A549 (cell line): ENCODE results near the gene IRF4. TPM values are rescaled to one million over a fixed set of nuclear protein-coding genes. Genes with fewer than 3 reads are reported as not detected.

ENCODE experiments used
- ATAC-seq, 2 experiments: fragments of 200-7000 bp in 1 of 2; fragments of >200 bp in 1 of 2; cut with Nextera tagmentation in 1 of 2; cut with Tn5 transposase in 1 of 2; 3 replicates each; pipeline versions ENCODE4 v1.8.0 to v1.9.1; 2018 to 2020; ENCODE audit warnings: mild to moderate bottlenecking in 1 of 2, moderate library complexity in 1 of 2
- CTCF ChIA-PET: fragments of 300-600 bp; sonication (Branson Sonifier 250); formaldehyde crosslinking; extraction: SDS; loops from one replicate; lab custom pipeline; 2021; ENCODE audit warnings: antibody characterized with exemption, inconsistent platforms; lab: Yijun Ruan, JAX
- POLR2A ChIA-PET: fragments of 350-600 bp; formaldehyde crosslinking; extraction: SDS; loops from one replicate; lab custom pipeline; 2021; ENCODE audit warnings: antibody characterized with exemption, inconsistent platforms; lab: Yijun Ruan, JAX
- DNase-seq, 2 experiments: peaks; one replicate each; pipeline versions ENCODE4 v3.0.0 to v3.0.0-alpha.2; 2011 to 2016; ENCODE audit warnings: low read depth in 1 of 2, low spot score in 1 of 2
- FAIRE-seq: peaks from 2 replicates; lab custom pipeline; 2011; peaks lifted over from hg19 to GRCh38; lab: Jason Lieb, UNC
- H3K27ac ChIP-seq, 2 experiments: fragments of >200 bp; sonication (Bioruptor Twin); formaldehyde crosslinking; 3 replicates each; pipeline ENCODE4 v1.5.1; 2016 to 2017
- H3K4me1 ChIP-seq: fragments of >200 bp; sonication (Bioruptor Twin); formaldehyde crosslinking; 3 replicates; pipeline ENCODE4 v1.6.1; 2016
- H3K4me2 ChIP-seq: fragments of >200 bp; sonication (Bioruptor Twin); formaldehyde crosslinking; 3 replicates; pipeline ENCODE4 v1.6.1; 2016
- H3K4me3 ChIP-seq: fragments of >200 bp; sonication (Bioruptor Twin); formaldehyde crosslinking; 3 replicates; pipeline ENCODE4 v1.5.1; 2016
- H3K9me3 ChIP-seq: fragments of >200 bp; sonication (Bioruptor Twin); formaldehyde crosslinking; 3 replicates; pipeline ENCODE4 v1.6.1; 2016
- FOSB ChIP-seq: fragments of 250-450 bp; sonication (Bioruptor Pico); IDR thresholded peaks from 2 replicates; pipeline ENCODE4 v1.5.0; 2020; ENCODE audit warnings: mild to moderate bottlenecking, moderate library complexity
- FOXS1 ChIP-seq: fragments of 250-450 bp; sonication (Bioruptor Pico); IDR thresholded peaks from 2 replicates; pipeline ENCODE4 v1.5.0; 2020; ENCODE audit warnings: mild to moderate bottlenecking, moderate library complexity
- HEYL ChIP-seq: fragments of 250-450 bp; sonication (Bioruptor Pico); IDR thresholded peaks from 2 replicates; pipeline ENCODE4 v1.8.0; 2021; ENCODE audit warnings: mild to moderate bottlenecking, moderate library complexity
- HOXA7 ChIP-seq: fragments of 250-450 bp; sonication (Bioruptor Pico); IDR thresholded peaks from 2 replicates; pipeline ENCODE4 v1.5.0; 2020; ENCODE audit warnings: mild to moderate bottlenecking, moderate library complexity
- HOXB5 ChIP-seq: fragments of 250-450 bp; sonication (Bioruptor Pico); IDR thresholded peaks from 2 replicates; pipeline ENCODE4 v1.5.0; 2020; ENCODE audit warnings: mild to moderate bottlenecking, moderate library complexity
- JUNB ChIP-seq: fragments of >200 bp; sonication (Bioruptor Twin); formaldehyde crosslinking; IDR thresholded peaks from 2 replicates; pipeline ENCODE4 v1.6.1; 2016
- MAZ ChIP-seq: fragments of 150-350 bp; IDR thresholded peaks from 2 replicates; pipeline ENCODE4 v1.6.1; 2014; ENCODE audit warnings: antibody characterized with exemption, low read depth, low read length, borderline replicate concordance
- NR3C1 ChIP-seq: fragments of >200 bp; sonication (Bioruptor Twin); formaldehyde crosslinking; IDR thresholded peaks from 3 replicates; pipeline ENCODE4 v1.6.1; 2017
- RCOR1 ChIP-seq: fragments of 150-350 bp; IDR thresholded peaks from 2 replicates; pipeline ENCODE4 v1.6.1; 2014; ENCODE audit warnings: antibody characterized with exemption, low read length, low read depth
- RNF2 ChIP-seq: fragments of 200-600 bp; sonication (generic); IDR thresholded peaks from 2 replicates; pipeline ENCODE4 v1.6.1; 2016; ENCODE audit warnings: low read depth, mild to moderate bottlenecking, antibody characterized with exemption, moderate library complexity, borderline replicate concordance
- SMC3 ChIP-seq: fragments of >200 bp; sonication (Bioruptor Twin); formaldehyde crosslinking; IDR thresholded peaks from 3 replicates; pipeline ENCODE4 v1.6.1; 2018; ENCODE audit warnings: inconsistent platforms
- ZC3H11A ChIP-seq: fragments of 450-650 bp; IDR thresholded peaks from 2 replicates; pipeline ENCODE4 v1.6.1; 2014; ENCODE audit warnings: antibody characterized with exemption, mild to moderate bottlenecking
- WGBS: methylation state at CpG from one replicate; pipeline ENCODE4 v1.1.6; 2017; ENCODE audit errors: missing lambda C conversion rate; 5-methylcytosine and 5-hydroxymethylcytosine counted together
- polyA plus RNA-seq, 4 experiments: library from polyadenylated mRNA; depleted of rRNA in 3 of 4; stranded (reverse); fragments of >200 nt; fragmentation: RNase III in 1 of 4; extraction: RNeasy Plus Mini Kit Qiagen cat#74134 plus additional on column Dnase treatment in 1 of 4; gene quantifications; 2 replicates in 3 of 4; 3 replicates in 1 of 4; pipeline ENCODE4 v1.2.3, GENCODE V29; 2011 to 2017
- TF ChIP-seq, protein P1 (sequence below): fragments of >200 bp; sonication (Bioruptor Twin); formaldehyde crosslinking; IDR thresholded peaks from 2 replicates; pipeline ENCODE4 v1.6.1; 2016
- TF ChIP-seq, protein P2 (sequence below): fragments of 200-600 bp; sonication (generic); IDR thresholded peaks from 2 replicates; pipeline ENCODE4 v1.6.1; 2016; ENCODE audit warnings: antibody characterized with exemption, mild to moderate bottlenecking, moderate library complexity
- TF ChIP-seq, protein P3 (sequence below): IDR thresholded peaks from 2 replicates; pipeline ENCODE4 v1.6.1; 2012; ENCODE audit warnings: low read depth, borderline replicate concordance
- TF ChIP-seq, protein P4 (sequence below): fragments of >200 bp; sonication (Bioruptor Twin); formaldehyde crosslinking; IDR thresholded peaks from 3 replicates; pipeline ENCODE4 v1.5.1; 2016
- TF ChIP-seq, protein P5 (sequence below): fragments of 250-450 bp; sonication (Bioruptor Pico); IDR thresholded peaks from 2 replicates; pipeline ENCODE4 v1.5.0; 2020; ENCODE audit warnings: low read depth, mild to moderate bottlenecking, moderate library complexity
- TF ChIP-seq, protein P6 (sequence below): IDR thresholded peaks from 2 replicates; pipeline ENCODE4 v1.6.1; 2012

Gene IRF4
- polyA plus RNA-seq, 2 of the 4 experiments (the other 2 are of a cell fraction) = 0.03 TPM

DNA sequence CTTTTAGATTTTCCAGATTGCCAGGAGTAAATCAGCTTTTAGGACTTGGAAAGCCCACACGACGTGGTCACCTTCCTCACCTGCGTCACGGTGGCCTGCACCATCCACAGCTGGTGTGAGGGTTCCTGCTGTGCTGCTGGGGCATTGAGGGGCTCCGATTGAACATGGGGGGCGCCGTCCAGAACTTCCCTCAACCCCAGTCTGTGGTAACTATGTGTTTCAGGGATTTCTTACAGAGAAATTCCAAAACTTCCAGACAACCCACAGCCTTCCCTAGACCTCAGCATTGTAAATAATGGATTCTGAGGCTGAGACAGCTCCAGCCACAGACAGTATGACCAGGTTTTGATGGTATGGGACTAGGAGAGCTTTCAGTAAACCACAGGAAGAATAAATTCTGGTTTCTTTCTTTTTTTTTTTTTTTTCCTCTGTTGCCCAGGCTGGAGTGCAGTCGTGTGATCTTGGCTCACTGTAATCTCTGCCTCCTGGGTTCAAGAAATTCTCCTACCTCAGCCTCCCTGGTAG is 46.7 kb upstream of the IRF4 start:
- FAIRE-seq (no peak), DNase-seq (no peak), ATAC-seq (no peak)
- ChIA-PET CTCF (no interaction called here), POLR2A (no interaction called here)
- Histone ChIP-seq H3K4me1 (no peaks in the 10 kb centered on the region), H3K4me3 (no peak overlapping the region), H3K27ac (no peak overlapping the region), H3K9me3 (no peaks in the 10 kb centered on the region), H3K4me2 (no peak overlapping the region)
- WGBS = 84% methylated on average over 7 of the region's 8 CpGs
- TF ChIP-seq, protein P1, sequence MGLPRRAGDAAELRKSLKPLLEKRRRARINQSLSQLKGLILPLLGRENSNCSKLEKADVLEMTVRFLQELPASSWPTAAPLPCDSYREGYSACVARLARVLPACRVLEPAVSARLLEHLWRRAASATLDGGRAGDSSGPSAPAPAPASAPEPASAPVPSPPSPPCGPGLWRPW = no peak
- no peak for TF ChIP-seq MAZ
- no peak for TF ChIP-seq HOXA7 (CRISPR knock-in tag)
- no peak for TF ChIP-seq JUNB
- TF ChIP-seq SMC3 = no peak
- TF ChIP-seq FOXS1 (CRISPR knock-in tag) = no peak
- TF ChIP-seq ZC3H11A = no peak
- no peak for TF ChIP-seq HEYL
- TF ChIP-seq, protein P2, sequence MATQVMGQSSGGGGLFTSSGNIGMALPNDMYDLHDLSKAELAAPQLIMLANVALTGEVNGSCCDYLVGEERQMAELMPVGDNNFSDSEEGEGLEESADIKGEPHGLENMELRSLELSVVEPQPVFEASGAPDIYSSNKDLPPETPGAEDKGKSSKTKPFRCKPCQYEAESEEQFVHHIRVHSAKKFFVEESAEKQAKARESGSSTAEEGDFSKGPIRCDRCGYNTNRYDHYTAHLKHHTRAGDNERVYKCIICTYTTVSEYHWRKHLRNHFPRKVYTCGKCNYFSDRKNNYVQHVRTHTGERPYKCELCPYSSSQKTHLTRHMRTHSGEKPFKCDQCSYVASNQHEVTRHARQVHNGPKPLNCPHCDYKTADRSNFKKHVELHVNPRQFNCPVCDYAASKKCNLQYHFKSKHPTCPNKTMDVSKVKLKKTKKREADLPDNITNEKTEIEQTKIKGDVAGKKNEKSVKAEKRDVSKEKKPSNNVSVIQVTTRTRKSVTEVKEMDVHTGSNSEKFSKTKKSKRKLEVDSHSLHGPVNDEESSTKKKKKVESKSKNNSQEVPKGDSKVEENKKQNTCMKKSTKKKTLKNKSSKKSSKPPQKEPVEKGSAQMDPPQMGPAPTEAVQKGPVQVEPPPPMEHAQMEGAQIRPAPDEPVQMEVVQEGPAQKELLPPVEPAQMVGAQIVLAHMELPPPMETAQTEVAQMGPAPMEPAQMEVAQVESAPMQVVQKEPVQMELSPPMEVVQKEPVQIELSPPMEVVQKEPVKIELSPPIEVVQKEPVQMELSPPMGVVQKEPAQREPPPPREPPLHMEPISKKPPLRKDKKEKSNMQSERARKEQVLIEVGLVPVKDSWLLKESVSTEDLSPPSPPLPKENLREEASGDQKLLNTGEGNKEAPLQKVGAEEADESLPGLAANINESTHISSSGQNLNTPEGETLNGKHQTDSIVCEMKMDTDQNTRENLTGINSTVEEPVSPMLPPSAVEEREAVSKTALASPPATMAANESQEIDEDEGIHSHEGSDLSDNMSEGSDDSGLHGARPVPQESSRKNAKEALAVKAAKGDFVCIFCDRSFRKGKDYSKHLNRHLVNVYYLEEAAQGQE = no peak
- TF ChIP-seq FOSB = no peak
- no peak for TF ChIP-seq NR3C1
- TF ChIP-seq RCOR1 = no peak
- no peak for TF ChIP-seq RNF2
- TF ChIP-seq, protein P3, sequence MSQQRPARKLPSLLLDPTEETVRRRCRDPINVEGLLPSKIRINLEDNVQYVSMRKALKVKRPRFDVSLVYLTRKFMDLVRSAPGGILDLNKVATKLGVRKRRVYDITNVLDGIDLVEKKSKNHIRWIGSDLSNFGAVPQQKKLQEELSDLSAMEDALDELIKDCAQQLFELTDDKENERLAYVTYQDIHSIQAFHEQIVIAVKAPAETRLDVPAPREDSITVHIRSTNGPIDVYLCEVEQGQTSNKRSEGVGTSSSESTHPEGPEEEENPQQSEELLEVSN = no peak
- TF ChIP-seq, protein P4, sequence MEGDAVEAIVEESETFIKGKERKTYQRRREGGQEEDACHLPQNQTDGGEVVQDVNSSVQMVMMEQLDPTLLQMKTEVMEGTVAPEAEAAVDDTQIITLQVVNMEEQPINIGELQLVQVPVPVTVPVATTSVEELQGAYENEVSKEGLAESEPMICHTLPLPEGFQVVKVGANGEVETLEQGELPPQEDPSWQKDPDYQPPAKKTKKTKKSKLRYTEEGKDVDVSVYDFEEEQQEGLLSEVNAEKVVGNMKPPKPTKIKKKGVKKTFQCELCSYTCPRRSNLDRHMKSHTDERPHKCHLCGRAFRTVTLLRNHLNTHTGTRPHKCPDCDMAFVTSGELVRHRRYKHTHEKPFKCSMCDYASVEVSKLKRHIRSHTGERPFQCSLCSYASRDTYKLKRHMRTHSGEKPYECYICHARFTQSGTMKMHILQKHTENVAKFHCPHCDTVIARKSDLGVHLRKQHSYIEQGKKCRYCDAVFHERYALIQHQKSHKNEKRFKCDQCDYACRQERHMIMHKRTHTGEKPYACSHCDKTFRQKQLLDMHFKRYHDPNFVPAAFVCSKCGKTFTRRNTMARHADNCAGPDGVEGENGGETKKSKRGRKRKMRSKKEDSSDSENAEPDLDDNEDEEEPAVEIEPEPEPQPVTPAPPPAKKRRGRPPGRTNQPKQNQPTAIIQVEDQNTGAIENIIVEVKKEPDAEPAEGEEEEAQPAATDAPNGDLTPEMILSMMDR = no peak
- TF ChIP-seq, protein P5, sequence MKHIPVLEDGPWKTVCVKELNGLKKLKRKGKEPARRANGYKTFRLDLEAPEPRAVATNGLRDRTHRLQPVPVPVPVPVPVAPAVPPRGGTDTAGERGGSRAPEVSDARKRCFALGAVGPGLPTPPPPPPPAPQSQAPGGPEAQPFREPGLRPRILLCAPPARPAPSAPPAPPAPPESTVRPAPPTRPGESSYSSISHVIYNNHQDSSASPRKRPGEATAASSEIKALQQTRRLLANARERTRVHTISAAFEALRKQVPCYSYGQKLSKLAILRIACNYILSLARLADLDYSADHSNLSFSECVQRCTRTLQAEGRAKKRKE = no peak
- no peak for TF ChIP-seq HOXB5 (CRISPR knock-in tag)
- TF ChIP-seq, protein P6, sequence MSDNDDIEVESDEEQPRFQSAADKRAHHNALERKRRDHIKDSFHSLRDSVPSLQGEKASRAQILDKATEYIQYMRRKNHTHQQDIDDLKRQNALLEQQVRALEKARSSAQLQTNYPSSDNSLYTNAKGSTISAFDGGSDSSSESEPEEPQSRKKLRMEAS = no peak

DNA sequence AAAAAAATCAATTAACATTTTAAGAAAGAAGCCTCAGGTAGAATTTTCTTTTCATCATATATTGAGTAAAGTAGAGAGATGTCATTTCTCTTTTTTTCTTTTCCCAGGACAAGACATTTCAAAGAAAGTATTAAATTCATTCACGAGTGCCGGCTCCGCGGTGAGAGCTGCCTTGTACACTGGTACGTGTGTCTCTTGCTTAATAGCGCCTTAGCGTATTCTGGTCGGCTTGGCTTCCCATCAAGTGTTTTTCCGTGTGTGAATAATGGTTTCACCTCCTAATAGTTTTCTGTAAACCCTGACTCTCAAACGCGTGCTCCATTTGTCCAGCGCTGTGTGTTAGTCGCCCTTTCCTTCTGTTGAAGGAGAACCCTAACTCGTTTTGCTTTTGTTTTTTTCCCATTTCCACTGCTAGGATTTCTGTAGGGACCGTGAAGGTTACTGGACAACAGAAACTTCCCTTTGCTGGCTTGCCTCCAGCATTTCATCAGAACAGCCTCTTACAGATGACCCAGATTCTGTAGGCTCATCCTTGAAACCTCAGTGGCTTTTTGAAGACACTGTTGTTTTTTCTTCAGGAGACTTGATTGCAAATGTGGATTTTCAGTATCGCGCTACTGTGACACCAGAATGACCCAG is 45.7 kb upstream of the IRF4 start:
- ChIA-PET POLR2A (no interaction called here), CTCF (no interaction called here)
- no peak for FAIRE-seq
- Histone ChIP-seq H3K4me2 (no peak overlapping the region), H3K4me3 (no peak overlapping the region), H3K9me3 (no peaks in the 10 kb centered on the region), H3K4me1 (no peaks in the 10 kb centered on the region), H3K27ac (no peak overlapping the region)
- 90% methylated on average over 17 of the region's 17 CpGs for WGBS
- DNase-seq = no peak
- ATAC-seq = no peak
- TF ChIP-seq MAZ (no peak), FOSB (no peak)
